ENCODE measurements around the gene BICC1.

BICC1 gene

GRCh38 chr10:58840840-58841435, 328.3 kb downstream of the BICC1 start:
- no peak overlapping the region for H3K4ac ChIP-seq (ENCODE audit: low read length)
- no peak overlapping the region for H3K4me2 ChIP-seq (ENCODE audit: insufficient read depth, low read length, poor library complexity, severe bottlenecking)
- H2BK5ac ChIP-seq (ENCODE audit: low read length): no peak overlapping the region
- H3K27ac ChIP-seq (replicated peaks; ENCODE audit: low read length): no peak overlapping the region
- no peak overlapping the region for H2AK5ac ChIP-seq (ENCODE audit: low read depth, low read length)
- no peak overlapping the region for H2BK15ac ChIP-seq (ENCODE audit: low read length)
- no peak overlapping the region for H3K18ac ChIP-seq (ENCODE audit: low read length)
- no peaks in the 10 kb centered on the region for H3K9me3 ChIP-seq (replicated peaks in 1 of 2; ENCODE audit: control insufficient read depth in 2 of 2, insufficient read depth in 1 of 2, low read depth in 1 of 2, low read length in 2 of 2)
- H3K14ac ChIP-seq (ENCODE audit: low read length): no peak overlapping the region
- no peak overlapping the region for H2AFZ ChIP-seq (ENCODE audit: low read length)
- H3K79me1 ChIP-seq (ENCODE audit: low read depth, low read length): no peaks in the 10 kb centered on the region
- no peak for DNase-seq (ENCODE audit: low spot score)
- H4K91ac ChIP-seq (ENCODE audit: low read depth, low read length, poor library complexity): no peak overlapping the region
- no peaks in the 10 kb centered on the region for H3K36me3 ChIP-seq (replicated peaks in 1 of 2; ENCODE audit: control insufficient read depth in 2 of 2, insufficient read depth in 2 of 2, low read length in 2 of 2)
- WGBS, 2 donors (ENCODE audit: extremely low coverage in 2 of 2, insufficient read length in 2 of 2, insufficient replicate concordance in 1 of 2): no CpG with 5 or more reads among the region's 1 CpG
- H3K9ac ChIP-seq (ENCODE audit: low read depth, low read length, poor library complexity): no peak overlapping the region
- H3K27me3 ChIP-seq (ENCODE audit: control insufficient read depth in 3 of 3, insufficient read depth in 3 of 3, low read depth in 1 of 3, low read length in 3 of 3): no peaks in the 10 kb centered on the region
- H3K4me3 ChIP-seq (ENCODE audit: low read length in 2 of 2): no peak overlapping the region
- no peak overlapping the region for H2BK120ac ChIP-seq (ENCODE audit: low read depth, low read length)
- H2BK12ac ChIP-seq (ENCODE audit: low read length): no peak overlapping the region
- no peaks in the 10 kb centered on the region for H3K4me1 ChIP-seq (ENCODE audit: control insufficient read depth in 2 of 2, insufficient read depth in 1 of 2, low read depth in 1 of 2, low read length in 2 of 2)
- no peak overlapping the region for H4K8ac ChIP-seq (ENCODE audit: low read depth, low read length)
- H3K23ac ChIP-seq (ENCODE audit: low read depth, low read length, poor library complexity): no peak overlapping the region

GRCh38 chr10:58842860-58843376, 330.2 kb downstream of the BICC1 start:
- H2AFZ ChIP-seq (ENCODE audit: low read length): no peak overlapping the region
- no peak overlapping the region for H2BK120ac ChIP-seq (ENCODE audit: low read depth, low read length)
- H3K79me1 ChIP-seq (ENCODE audit: low read depth, low read length): no peaks in the 10 kb centered on the region
- H3K4me1 ChIP-seq (ENCODE audit: control insufficient read depth in 2 of 2, insufficient read depth in 1 of 2, low read depth in 1 of 2, low read length in 2 of 2): no peaks in the 10 kb centered on the region
- H3K4me2 ChIP-seq (ENCODE audit: insufficient read depth, low read length, poor library complexity, severe bottlenecking): no peak overlapping the region
- H3K4me3 ChIP-seq (ENCODE audit: low read length in 2 of 2): no peak overlapping the region
- no CpG with 5 or more reads among the region's 4 CpGs for WGBS, 2 donors (ENCODE audit: extremely low coverage in 2 of 2, insufficient read length in 2 of 2, insufficient replicate concordance in 1 of 2)
- H2BK5ac ChIP-seq (ENCODE audit: low read length): no peak overlapping the region
- H3K14ac ChIP-seq (ENCODE audit: low read length): no peak overlapping the region
- H2BK15ac ChIP-seq (ENCODE audit: low read length): no peak overlapping the region
- H3K36me3 ChIP-seq (replicated peaks in 1 of 2; ENCODE audit: control insufficient read depth in 2 of 2, insufficient read depth in 2 of 2, low read length in 2 of 2): no peaks in the 10 kb centered on the region
- H2BK12ac ChIP-seq (ENCODE audit: low read length): no peak overlapping the region
- H3K27me3 ChIP-seq (ENCODE audit: control insufficient read depth in 3 of 3, insufficient read depth in 3 of 3, low read depth in 1 of 3, low read length in 3 of 3): peaks cover 0 to 4% (median 0%) of the 10 kb centered on the region in 3 experiments
- no peak for DNase-seq (ENCODE audit: low spot score)
- no peak overlapping the region for H3K23ac ChIP-seq (ENCODE audit: low read depth, low read length, poor library complexity)
- H3K18ac ChIP-seq (ENCODE audit: low read length): no peak overlapping the region
- no peak overlapping the region for H4K91ac ChIP-seq (ENCODE audit: low read depth, low read length, poor library complexity)
- no peak overlapping the region for H2AK5ac ChIP-seq (ENCODE audit: low read depth, low read length)
- no peak overlapping the region for H3K4ac ChIP-seq (ENCODE audit: low read length)
- H3K9me3 ChIP-seq (replicated peaks in 1 of 2; ENCODE audit: control insufficient read depth in 2 of 2, insufficient read depth in 1 of 2, low read depth in 1 of 2, low read length in 2 of 2): no peaks in the 10 kb centered on the region
- H3K9ac ChIP-seq (ENCODE audit: low read depth, low read length, poor library complexity): no peak overlapping the region
- H3K27ac ChIP-seq (replicated peaks; ENCODE audit: low read length): no peak overlapping the region
- H4K8ac ChIP-seq (ENCODE audit: low read depth, low read length): no peak overlapping the region

- H3K4ac ChIP-seq (ENCODE audit: low read length): no peak overlapping the region
- H3K79me1 ChIP-seq (ENCODE audit: low read depth, low read length): no peaks in the 10 kb centered on the region
- no peak overlapping the region for H3K4me3 ChIP-seq (ENCODE audit: low read length in 2 of 2)
- no peak overlapping the region for H3K23ac ChIP-seq (ENCODE audit: low read depth, low read length, poor library complexity)
- peaks cover 0 to 4% (median 0%) of the 10 kb centered on the region in 3 experiments for H3K27me3 ChIP-seq (ENCODE audit: control insufficient read depth in 3 of 3, insufficient read depth in 3 of 3, low read depth in 1 of 3, low read length in 3 of 3)
- no peak overlapping the region for H3K27ac ChIP-seq (replicated peaks; ENCODE audit: low read length)
- no peaks in the 10 kb centered on the region for H3K9me3 ChIP-seq (replicated peaks in 1 of 2; ENCODE audit: control insufficient read depth in 2 of 2, insufficient read depth in 1 of 2, low read depth in 1 of 2, low read length in 2 of 2)
- no peak overlapping the region for H2AFZ ChIP-seq (ENCODE audit: low read length)
- H2BK5ac ChIP-seq (ENCODE audit: low read length): no peak overlapping the region
- no peak overlapping the region for H2BK15ac ChIP-seq (ENCODE audit: low read length)
- no peak overlapping the region for H2BK12ac ChIP-seq (ENCODE audit: low read length)
- no peak overlapping the region for H4K8ac ChIP-seq (ENCODE audit: low read depth, low read length)
- H4K91ac ChIP-seq (ENCODE audit: low read depth, low read length, poor library complexity): no peak overlapping the region
- H3K9ac ChIP-seq (ENCODE audit: low read depth, low read length, poor library complexity): no peak overlapping the region
- no peaks in the 10 kb centered on the region for H3K36me3 ChIP-seq (replicated peaks in 1 of 2; ENCODE audit: control insufficient read depth in 2 of 2, insufficient read depth in 2 of 2, low read length in 2 of 2)
- no peak for DNase-seq (ENCODE audit: low spot score)
- H3K14ac ChIP-seq (ENCODE audit: low read length): no peak overlapping the region
- H3K18ac ChIP-seq (ENCODE audit: low read length): no peak overlapping the region
- H2BK120ac ChIP-seq (ENCODE audit: low read depth, low read length): no peak overlapping the region
- no peaks in the 10 kb centered on the region for H3K4me1 ChIP-seq (ENCODE audit: control insufficient read depth in 2 of 2, insufficient read depth in 1 of 2, low read depth in 1 of 2, low read length in 2 of 2)
- no peak overlapping the region for H2AK5ac ChIP-seq (ENCODE audit: low read depth, low read length)
- no CpG with 5 or more reads among the region's 4 CpGs for WGBS, 2 donors (ENCODE audit: extremely low coverage in 2 of 2, insufficient read length in 2 of 2, insufficient replicate concordance in 1 of 2)
- no peak overlapping the region for H3K4me2 ChIP-seq (ENCODE audit: insufficient read depth, low read length, poor library complexity, severe bottlenecking)
Measured at GRCh38 chr10:58843760-58844159, 331.1 kb downstream of the BICC1 start.

DNA sequence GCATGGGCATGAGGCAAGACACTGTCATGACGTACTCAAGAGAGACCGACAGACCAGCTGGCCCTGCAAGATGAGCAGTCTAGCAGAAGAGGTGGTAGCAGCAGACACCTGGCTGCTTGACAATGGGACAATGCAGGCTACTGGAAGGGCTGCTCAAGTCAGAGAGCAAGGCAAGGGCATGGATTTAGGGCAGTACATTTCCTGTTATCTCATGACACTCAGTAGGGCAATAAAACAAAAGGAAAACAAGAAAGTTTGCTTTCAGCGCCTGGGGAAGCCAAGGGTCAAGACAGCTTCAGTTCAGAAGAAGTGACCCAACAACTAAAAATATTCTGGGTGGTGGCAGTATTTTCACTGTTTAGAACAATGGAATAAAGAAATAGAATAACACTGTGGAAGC, 332.0 kb downstream of the BICC1 start:
- no peak overlapping the region for H2AFZ ChIP-seq (ENCODE audit: low read length)
- no peak overlapping the region for H3K14ac ChIP-seq (ENCODE audit: low read length)
- H3K36me3 ChIP-seq (replicated peaks in 1 of 2; ENCODE audit: control insufficient read depth in 2 of 2, insufficient read depth in 2 of 2, low read length in 2 of 2): no peaks in the 10 kb centered on the region
- H3K4me2 ChIP-seq (ENCODE audit: insufficient read depth, low read length, poor library complexity, severe bottlenecking): no peak overlapping the region
- WGBS, 2 donors (ENCODE audit: extremely low coverage in 2 of 2, insufficient read length in 2 of 2, insufficient replicate concordance in 1 of 2): no CpG with 5 or more reads among the region's 3 CpGs
- no peak overlapping the region for H4K91ac ChIP-seq (ENCODE audit: low read depth, low read length, poor library complexity)
- H2BK15ac ChIP-seq (ENCODE audit: low read length): no peak overlapping the region
- no peak overlapping the region for H3K27ac ChIP-seq (replicated peaks; ENCODE audit: low read length)
- H4K8ac ChIP-seq (ENCODE audit: low read depth, low read length): no peak overlapping the region
- H3K79me1 ChIP-seq (ENCODE audit: low read depth, low read length): no peaks in the 10 kb centered on the region
- no peak overlapping the region for H2BK12ac ChIP-seq (ENCODE audit: low read length)
- H3K27me3 ChIP-seq (ENCODE audit: control insufficient read depth in 3 of 3, insufficient read depth in 3 of 3, low read depth in 1 of 3, low read length in 3 of 3): peaks cover 0 to 4% (median 0%) of the 10 kb centered on the region in 3 experiments
- H2AK5ac ChIP-seq (ENCODE audit: low read depth, low read length): no peak overlapping the region
- no peak for DNase-seq (ENCODE audit: low spot score)
- H3K23ac ChIP-seq (ENCODE audit: low read depth, low read length, poor library complexity): no peak overlapping the region
- no peak overlapping the region for H3K9ac ChIP-seq (ENCODE audit: low read depth, low read length, poor library complexity)
- H3K9me3 ChIP-seq (replicated peaks in 1 of 2; ENCODE audit: control insufficient read depth in 2 of 2, insufficient read depth in 1 of 2, low read depth in 1 of 2, low read length in 2 of 2): no peaks in the 10 kb centered on the region
- H2BK5ac ChIP-seq (ENCODE audit: low read length): no peak overlapping the region
- H2BK120ac ChIP-seq (ENCODE audit: low read depth, low read length): no peak overlapping the region
- no peak overlapping the region for H3K18ac ChIP-seq (ENCODE audit: low read length)
- H3K4me3 ChIP-seq (ENCODE audit: low read length in 2 of 2): no peak overlapping the region
- no peak overlapping the region for H3K4ac ChIP-seq (ENCODE audit: low read length)
- H3K4me1 ChIP-seq (ENCODE audit: control insufficient read depth in 2 of 2, insufficient read depth in 1 of 2, low read depth in 1 of 2, low read length in 2 of 2): no peaks in the 10 kb centered on the region
